GM23248 (cell line): ENCODE results near the gene RSPH1.

Experiments
- EZH2 ChIP-seq: fragments of 200-600 bp; sonication (generic); IDR thresholded peaks from 2 replicates; pipeline ENCODE4 v1.6.1; 2018; ENCODE audit warnings: antibody characterized with exemption, mild to moderate bottlenecking; ENCODE audit not compliant: insufficient read depth, poor library complexity, severe bottlenecking
- EZH2phosphoT487 ChIP-seq: fragments of 200-600 bp; sonication (generic); IDR thresholded peaks from 2 replicates; pipeline ENCODE4 v1.6.1; 2018; ENCODE audit warnings: antibody characterized with exemption, moderate library complexity, mild to moderate bottlenecking, low read depth; ENCODE audit not compliant: insufficient read depth

DNA sequence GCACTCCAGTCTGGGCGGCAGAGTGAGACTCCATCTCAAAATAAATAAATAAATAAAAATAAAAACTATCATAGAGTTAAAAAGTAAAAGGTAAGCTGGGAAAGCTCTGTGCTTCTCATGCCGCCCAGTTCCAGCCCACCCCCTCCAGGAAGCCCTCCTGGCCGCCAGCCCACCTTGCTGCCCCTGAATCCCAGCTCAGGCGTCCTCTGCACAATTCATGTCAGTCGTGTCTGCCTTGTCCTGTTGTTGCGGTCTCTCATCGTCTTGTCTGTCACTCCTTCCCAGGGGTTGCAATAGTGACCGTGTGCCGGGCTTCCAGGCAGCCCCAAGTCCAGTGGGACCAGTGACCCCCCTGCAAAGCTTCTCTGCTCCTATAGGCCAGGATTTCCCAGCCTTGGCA, 44.1 kb downstream of the RSPH1 start:
- TF ChIP-seq EZH2 = no peak
- TF ChIP-seq EZH2phosphoT487 = no peak
